ENCODE results near the gene APOO.
A peak's percentile ranks its signal among the peaks of the same experiment; 100 is the strongest.
"Not testable (repeated sequence)": the region's sequence is repeated elsewhere in the genome, so short reads cannot be mapped to it uniquely, and the experiment has no call there.

The APOO gene

DNA sequence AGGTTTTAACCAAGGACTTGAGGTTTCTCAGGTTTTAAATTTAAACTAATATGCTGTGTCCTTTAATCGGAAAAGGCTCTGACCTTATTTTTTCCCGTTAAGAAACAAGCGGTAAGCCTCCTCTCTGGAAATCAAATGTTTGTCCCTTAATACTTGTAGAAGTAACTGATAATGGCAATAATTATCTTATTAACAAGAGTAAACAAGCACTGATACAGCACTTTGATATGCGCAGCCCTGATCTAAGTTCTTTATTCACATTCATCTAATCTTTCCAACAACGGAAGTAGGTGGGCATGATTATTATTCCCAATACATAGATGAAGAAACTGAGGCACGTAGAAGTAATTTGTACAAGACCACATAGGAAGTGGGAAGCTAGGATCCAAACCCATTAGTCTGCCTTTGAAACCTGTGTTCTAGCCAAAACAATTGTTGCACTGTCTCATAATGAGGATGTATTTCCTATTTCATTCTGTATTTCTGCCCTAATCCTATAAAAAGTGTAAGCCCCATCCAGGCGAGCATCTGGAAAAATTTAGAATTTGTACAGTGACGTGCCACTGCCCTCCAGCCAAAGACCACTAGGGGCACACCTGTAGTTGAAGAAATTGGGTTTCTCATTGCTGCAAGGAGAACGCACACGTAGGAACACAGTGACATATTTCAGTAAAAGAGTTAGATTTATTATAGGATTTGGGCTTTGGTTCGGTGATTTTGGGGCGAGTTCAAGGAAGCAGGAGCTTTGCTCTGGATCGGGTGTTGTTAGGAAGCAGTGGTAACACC is 674 bp upstream of the APOO start:
- TF ChIP-seq PAX5 (IDR thresholded peaks at IDR 0.05; ENCODE audit: insufficient read depth, low read length, severe bottlenecking) (no peak), POU2F2 (IDR thresholded peaks at IDR 0.05; ENCODE audit: low read depth, low read length) (no peak), POLR2AphosphoS5 (IDR thresholded peaks at IDR 0.05; ENCODE audit: low read depth, low read length) (no peak), SPI1 (IDR thresholded peaks at IDR 0.05; ENCODE audit: low read depth, low read length) (no peak), POLR2A (IDR thresholded peaks at IDR 0.05; ENCODE audit: low read depth, low read length) (no peak), TAF1 (IDR thresholded peaks at IDR 0.05; ENCODE audit: low read depth, low read length) (no peak)
- DNase-seq (ENCODE audit: insufficient read length, low spot score) (no peak), FAIRE-seq (peak; percentile 82)

GRCh38 chrX:23907111-23907497 is 634 bp downstream of the APOO start:
- TF ChIP-seq POLR2A (IDR thresholded peaks at IDR 0.05; ENCODE audit: low read depth, low read length) (no peak), PAX5 (IDR thresholded peaks at IDR 0.05; ENCODE audit: insufficient read depth, low read length, severe bottlenecking) (no peak), POU2F2 (IDR thresholded peaks at IDR 0.05; ENCODE audit: low read depth, low read length) (no peak)
- DNase-seq (ENCODE audit: insufficient read length, low spot score): no peak

DNA sequence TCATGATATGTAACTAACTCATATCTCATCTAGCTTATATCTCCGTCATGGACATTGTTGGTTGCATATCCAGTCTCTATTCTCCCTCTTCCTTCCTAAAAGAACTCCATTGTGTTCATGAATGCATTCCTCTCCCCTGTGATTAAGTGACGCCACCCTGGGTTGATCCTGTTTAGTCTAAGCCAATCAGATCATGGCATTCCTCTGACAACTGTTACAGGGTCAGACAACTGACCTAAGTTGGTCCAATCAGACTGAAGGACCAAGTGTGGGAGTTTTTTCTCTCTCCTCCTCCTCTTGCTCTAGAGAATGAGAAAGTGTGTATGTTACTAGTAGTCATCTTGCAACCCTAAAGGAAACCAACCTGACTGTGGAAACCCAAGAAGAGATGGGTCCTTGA is 3.6 kb downstream of the APOO start:
- TF ChIP-seq TAF1 (IDR thresholded peaks at IDR 0.05; ENCODE audit: low read depth, low read length) (no peak), SPI1 (IDR thresholded peaks at IDR 0.05; ENCODE audit: low read depth, low read length) (no peak), POU2F2 (IDR thresholded peaks at IDR 0.05; ENCODE audit: low read depth, low read length) (no peak), PAX5 (IDR thresholded peaks at IDR 0.05; ENCODE audit: insufficient read depth, low read length, severe bottlenecking) (no peak), POLR2A (IDR thresholded peaks at IDR 0.05; ENCODE audit: low read depth, low read length) (no peak), POLR2AphosphoS5 (IDR thresholded peaks at IDR 0.05; ENCODE audit: low read depth, low read length) (no peak)
- DNase-seq (ENCODE audit: insufficient read length, low spot score) (no peak), FAIRE-seq (no peak)

More at GRCh38 chrX:23907111-23907497, 634 bp downstream of the APOO start:
- no peak for FAIRE-seq

GRCh38 chrX:23902419-23902818 is 5.3 kb downstream of the APOO start:
- FAIRE-seq: peak; percentile 41

DNA sequence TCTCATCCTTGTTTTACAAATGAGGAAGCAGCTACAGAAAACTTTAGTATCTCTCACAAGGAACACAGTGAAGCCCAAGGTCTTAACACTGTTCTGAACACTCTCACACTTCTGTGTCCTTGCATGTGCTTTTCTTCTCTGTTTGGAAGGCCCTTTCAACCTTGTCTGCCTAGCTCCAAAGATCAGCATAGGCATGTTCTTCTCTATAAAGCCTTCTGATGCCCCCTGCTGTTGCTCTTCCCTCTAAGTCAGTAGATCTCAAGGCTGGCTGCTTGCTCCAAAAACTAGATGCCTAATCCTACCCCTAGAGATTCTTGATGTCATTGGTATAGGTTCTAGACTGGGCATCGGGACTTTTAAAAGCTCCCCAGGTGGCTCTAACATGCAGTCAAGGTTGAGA is 5.9 kb downstream of the APOO start:
- FAIRE-seq: no peak
- no peak for DNase-seq (ENCODE audit: insufficient read length, low spot score)
- TF ChIP-seq POLR2AphosphoS5 (IDR thresholded peaks at IDR 0.05; ENCODE audit: low read depth, low read length): no peak
- TF ChIP-seq POLR2A (IDR thresholded peaks at IDR 0.05; ENCODE audit: low read depth, low read length): no peak
- no peak for TF ChIP-seq SPI1 (IDR thresholded peaks at IDR 0.05; ENCODE audit: low read depth, low read length)
- TF ChIP-seq PAX5 (IDR thresholded peaks at IDR 0.05; ENCODE audit: insufficient read depth, low read length, severe bottlenecking): no peak
- TF ChIP-seq TAF1 (IDR thresholded peaks at IDR 0.05; ENCODE audit: low read depth, low read length): no peak
- no peak for TF ChIP-seq POU2F2 (IDR thresholded peaks at IDR 0.05; ENCODE audit: low read depth, low read length)

More at GRCh38 chrX:23902419-23902818, 5.3 kb downstream of the APOO start:
- no peak for TF ChIP-seq POU2F2 (IDR thresholded peaks at IDR 0.05; ENCODE audit: low read depth, low read length)
- no peak for TF ChIP-seq TAF1 (IDR thresholded peaks at IDR 0.05; ENCODE audit: low read depth, low read length)
- TF ChIP-seq SPI1 (IDR thresholded peaks at IDR 0.05; ENCODE audit: low read depth, low read length): no peak
- TF ChIP-seq POLR2AphosphoS5 (IDR thresholded peaks at IDR 0.05; ENCODE audit: low read depth, low read length): no peak
- TF ChIP-seq POLR2A (IDR thresholded peaks at IDR 0.05; ENCODE audit: low read depth, low read length): no peak
- no peak for TF ChIP-seq PAX5 (IDR thresholded peaks at IDR 0.05; ENCODE audit: insufficient read depth, low read length, severe bottlenecking)
- DNase-seq (ENCODE audit: insufficient read length, low spot score): no peak

GRCh38 chrX:23901060-23901459 is 6.7 kb downstream of the APOO start:
- FAIRE-seq (peak; percentile 13), DNase-seq (ENCODE audit: insufficient read length, low spot score) (no peak)
- no peak for TF ChIP-seq PAX5 (IDR thresholded peaks at IDR 0.05; ENCODE audit: insufficient read depth, low read length, severe bottlenecking)
- TF ChIP-seq SPI1 (IDR thresholded peaks at IDR 0.05; ENCODE audit: low read depth, low read length): peak; percentile 54

GRCh38 chrX:23900220-23900797 is 7.4 kb downstream of the APOO start:
- FAIRE-seq (no peak), DNase-seq (ENCODE audit: insufficient read length, low spot score) (no peak)
- TF ChIP-seq PAX5 (IDR thresholded peaks at IDR 0.05; ENCODE audit: insufficient read depth, low read length, severe bottlenecking): no peak
- TF ChIP-seq POLR2A (IDR thresholded peaks at IDR 0.05; ENCODE audit: low read depth, low read length): no peak
- TF ChIP-seq TAF1 (IDR thresholded peaks at IDR 0.05; ENCODE audit: low read depth, low read length): no peak
- no peak for TF ChIP-seq POU2F2 (IDR thresholded peaks at IDR 0.05; ENCODE audit: low read depth, low read length)
- no peak for TF ChIP-seq POLR2AphosphoS5 (IDR thresholded peaks at IDR 0.05; ENCODE audit: low read depth, low read length)
- no peak for TF ChIP-seq SPI1 (IDR thresholded peaks at IDR 0.05; ENCODE audit: low read depth, low read length)

- no peak for FAIRE-seq
- DNase-seq (ENCODE audit: insufficient read length, low spot score): no peak
These were observed 9.3 kb downstream of the APOO start for GRCh38 chrX:23898412-23898959.

GRCh38 chrX:23896981-23897380 is 10.8 kb downstream of the APOO start:
- TF ChIP-seq POLR2AphosphoS5 (IDR thresholded peaks at IDR 0.05; ENCODE audit: low read depth, low read length) (no peak), POU2F2 (IDR thresholded peaks at IDR 0.05; ENCODE audit: low read depth, low read length) (no peak), TAF1 (IDR thresholded peaks at IDR 0.05; ENCODE audit: low read depth, low read length) (no peak), PAX5 (IDR thresholded peaks at IDR 0.05; ENCODE audit: insufficient read depth, low read length, severe bottlenecking) (no peak), POLR2A (IDR thresholded peaks at IDR 0.05; ENCODE audit: low read depth, low read length) (no peak), SPI1 (IDR thresholded peaks at IDR 0.05; ENCODE audit: low read depth, low read length) (no peak)
- FAIRE-seq (no peak), DNase-seq (ENCODE audit: insufficient read length, low spot score) (no peak)

More at GRCh38 chrX:23898412-23898959, 9.3 kb downstream of the APOO start:
- no peak for TF ChIP-seq TAF1 (IDR thresholded peaks at IDR 0.05; ENCODE audit: low read depth, low read length)
- no peak for TF ChIP-seq SPI1 (IDR thresholded peaks at IDR 0.05; ENCODE audit: low read depth, low read length)
- no peak for TF ChIP-seq POLR2AphosphoS5 (IDR thresholded peaks at IDR 0.05; ENCODE audit: low read depth, low read length)
- no peak for TF ChIP-seq PAX5 (IDR thresholded peaks at IDR 0.05; ENCODE audit: insufficient read depth, low read length, severe bottlenecking)
- no peak for TF ChIP-seq POU2F2 (IDR thresholded peaks at IDR 0.05; ENCODE audit: low read depth, low read length)
- no peak for TF ChIP-seq POLR2A (IDR thresholded peaks at IDR 0.05; ENCODE audit: low read depth, low read length)

GRCh38 chrX:23896539-23896938 is 11.2 kb downstream of the APOO start:
- FAIRE-seq; DNase-seq (ENCODE audit: insufficient read length, low spot score): not testable (repeated sequence)

GRCh38 chrX:23894993-23895392 is 12.7 kb downstream of the APOO start:
- DNase-seq (ENCODE audit: insufficient read length, low spot score); FAIRE-seq: not testable (repeated sequence)
